Activated CD8-positive, alpha-beta memory T cell treated with anti-CD3 and anti-CD28 coated beads for 48 hours (primary cell): Measurements from ENCODE around the gene TMEM81.

Experiments
- DNase-seq, 3 experiments: peaks; one replicate each; pipeline ENCODE4 v3.0.0-alpha.2; 2020; ENCODE audit warnings: low read depth in 2 of 3, low spot score in 2 of 3

Gene TMEM81

GRCh38 chr1:205084360-205084759 is at the start of gene TMEM81:
TMEM81 (minus strand) TSS chr1:205084460; CDS start chr1:205084320, 140 bp downstream.
- DNase-seq: no peak

GRCh38 chr1:205133287-205133686 is 49.0 kb upstream of the TMEM81 start:
- no peak for DNase-seq

DNA sequence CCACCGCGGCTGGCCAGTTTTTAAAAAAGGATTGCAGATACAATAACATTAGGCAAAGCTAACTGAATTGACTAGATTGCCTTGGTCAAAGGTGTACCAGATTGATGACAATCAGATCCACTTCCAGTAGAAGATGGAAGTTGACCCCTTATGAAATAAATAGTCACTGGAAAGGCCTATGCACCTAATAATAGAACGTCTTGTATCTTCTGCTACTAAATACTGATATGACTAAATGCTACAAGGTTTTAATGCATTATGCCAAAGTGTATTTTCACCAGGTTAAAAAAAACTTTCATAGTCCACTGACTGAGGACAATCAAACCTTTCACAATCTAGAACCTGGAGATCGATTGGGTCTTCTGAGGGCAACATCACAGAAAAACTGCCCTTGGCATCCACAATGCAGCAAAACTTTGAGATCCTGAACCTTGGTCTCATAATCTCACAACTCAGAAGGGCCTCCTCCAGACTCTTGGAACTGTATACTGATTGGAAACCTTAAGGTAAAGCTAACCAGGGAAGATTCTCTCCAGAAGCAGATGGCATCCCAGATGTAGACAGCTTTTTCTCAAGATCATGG is 45.3 kb upstream of the TMEM81 start:
- no peak for DNase-seq

DNA sequence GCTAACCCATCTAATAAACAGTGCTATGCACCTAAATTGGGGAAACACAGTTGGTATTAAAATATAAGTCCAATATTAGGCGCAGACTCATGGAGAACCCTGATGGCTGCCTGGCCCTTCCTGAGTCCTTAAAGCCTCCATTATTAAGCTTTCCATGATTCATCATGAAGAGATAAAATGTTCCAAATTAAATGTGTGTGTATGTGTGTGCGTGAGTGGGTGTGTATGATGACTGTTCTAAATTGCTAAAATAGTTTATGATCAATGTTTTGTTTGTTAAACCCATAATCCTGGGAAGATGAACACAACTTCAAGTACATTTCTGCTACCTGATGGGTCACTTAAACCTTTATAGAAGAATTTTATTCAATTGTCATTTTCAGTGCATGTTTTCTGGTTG is 43.8 kb upstream of the TMEM81 start:
- no peak for DNase-seq

GRCh38 chr1:205127646-205128045 is 43.4 kb upstream of the TMEM81 start:
- no peak for DNase-seq

GRCh38 chr1:205124726-205125125 is 40.5 kb upstream of the TMEM81 start:
- DNase-seq: no peak

DNA sequence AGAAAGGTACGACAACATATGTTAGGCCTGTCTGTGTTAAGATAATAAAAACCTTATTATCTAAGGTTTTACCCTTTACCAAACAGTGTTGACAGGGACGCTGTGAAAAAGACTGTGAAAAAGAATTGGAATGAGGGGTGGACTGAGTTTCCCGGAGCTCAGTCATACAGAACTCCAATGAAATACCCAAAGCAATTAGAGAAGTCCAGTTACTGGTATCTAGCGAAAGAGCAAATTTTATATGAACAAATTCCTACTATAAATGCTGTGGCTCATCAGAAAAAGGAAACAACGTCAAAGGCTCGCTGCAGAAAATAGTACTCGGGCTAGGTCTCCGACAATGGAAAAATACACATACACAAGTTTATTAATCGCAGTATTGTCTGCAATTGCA is 38.2 kb upstream of the TMEM81 start:
- no peak for DNase-seq

- peak; percentile 84 to 89 (median 87) for DNase-seq
Observed at GRCh38 chr1:205121660-205122488, 37.6 kb upstream of the TMEM81 start, which contains the start of gene RBBP5. RBBP5 (minus strand) TSS chr1:205121978; CDS start chr1:205121873, 105 bp downstream.

GRCh38 chr1:205118752-205119151 is 34.5 kb upstream of the TMEM81 start:
- no peak for DNase-seq

DNA sequence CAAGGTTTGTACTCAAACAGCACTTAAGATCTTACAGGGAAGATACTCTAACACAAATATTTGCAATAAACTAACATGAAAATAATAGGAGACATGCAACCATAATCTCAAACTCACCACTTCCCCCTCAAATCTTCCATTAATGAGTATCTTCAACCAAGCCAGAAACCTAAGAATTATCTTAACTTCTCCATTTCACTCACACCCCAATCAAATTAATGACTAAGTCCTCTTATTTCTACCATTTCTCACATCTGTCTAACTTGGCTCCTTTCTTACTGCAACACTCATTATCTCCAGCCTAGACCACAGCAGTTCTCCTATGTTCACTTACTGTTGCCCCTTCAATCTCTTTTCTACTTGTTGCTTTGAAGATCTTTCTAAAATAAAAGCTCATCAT is 27.1 kb upstream of the TMEM81 start:
- no peak for DNase-seq

GRCh38 chr1:205109711-205110110 is 25.5 kb upstream of the TMEM81 start:
- DNase-seq: no peak

DNA sequence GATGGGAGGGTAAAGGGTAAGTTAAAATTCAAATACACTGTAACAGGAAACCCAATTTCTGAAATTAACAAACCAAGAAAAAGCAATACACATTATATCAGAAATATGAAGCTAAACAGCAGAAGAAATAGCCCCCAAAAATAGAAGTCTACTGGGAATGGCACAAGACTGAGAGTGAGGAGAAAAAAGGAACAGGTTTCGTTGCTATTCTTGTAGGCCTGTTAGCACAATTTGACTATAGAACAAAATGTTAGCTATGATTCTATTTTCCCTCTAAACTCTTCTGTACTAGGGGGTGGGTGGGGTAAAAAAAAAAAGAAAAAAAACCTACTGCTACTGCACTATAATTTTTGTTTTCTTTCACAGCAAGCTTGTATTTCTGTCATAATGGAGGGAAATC is 25.0 kb upstream of the TMEM81 start:
- DNase-seq: no peak

GRCh38 chr1:205108464-205108863 is 24.2 kb upstream of the TMEM81 start:
- DNase-seq: no peak

DNA sequence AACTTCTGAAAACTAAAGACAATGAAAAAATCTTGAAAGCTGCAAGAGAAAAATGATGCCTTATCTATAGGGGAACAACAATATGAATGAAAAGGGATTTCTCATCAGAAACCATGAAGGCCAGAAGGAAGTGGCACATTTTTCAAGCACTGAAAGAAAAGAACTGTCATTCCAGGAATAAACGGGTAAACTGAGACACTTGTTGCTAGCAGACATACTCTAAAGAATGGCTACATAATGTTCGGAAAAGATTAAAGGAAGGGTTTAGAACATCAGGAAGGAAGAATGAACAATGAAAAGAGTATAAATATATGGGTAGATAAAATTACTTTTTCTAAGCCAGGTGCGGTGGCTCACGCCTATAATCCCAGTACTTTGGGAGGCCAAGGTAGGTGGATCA is 23.1 kb upstream of the TMEM81 start:
- no peak for DNase-seq

GRCh38 chr1:205102404-205102803 is 18.1 kb upstream of the TMEM81 start:
- no peak for DNase-seq

DNA sequence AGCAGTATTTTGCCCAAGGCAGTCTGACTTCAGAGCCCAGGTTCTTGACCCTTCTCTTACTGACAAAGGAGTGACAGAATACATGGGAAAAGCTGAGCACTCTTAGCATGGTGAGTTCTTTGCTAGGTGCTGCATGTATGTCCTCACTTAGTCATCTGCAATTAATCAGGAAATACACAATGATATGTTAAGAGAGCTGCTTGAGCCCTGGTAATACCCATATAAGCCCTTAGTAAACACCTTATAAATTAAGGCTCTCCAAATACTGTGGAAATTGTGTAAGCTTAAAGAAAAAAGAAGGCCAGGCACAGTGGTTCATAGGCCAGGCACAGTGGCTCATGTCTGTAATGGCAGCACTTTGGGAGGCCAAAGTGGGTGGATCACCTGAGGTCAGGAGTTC is 14.0 kb upstream of the TMEM81 start:
- DNase-seq: no peak

DNA sequence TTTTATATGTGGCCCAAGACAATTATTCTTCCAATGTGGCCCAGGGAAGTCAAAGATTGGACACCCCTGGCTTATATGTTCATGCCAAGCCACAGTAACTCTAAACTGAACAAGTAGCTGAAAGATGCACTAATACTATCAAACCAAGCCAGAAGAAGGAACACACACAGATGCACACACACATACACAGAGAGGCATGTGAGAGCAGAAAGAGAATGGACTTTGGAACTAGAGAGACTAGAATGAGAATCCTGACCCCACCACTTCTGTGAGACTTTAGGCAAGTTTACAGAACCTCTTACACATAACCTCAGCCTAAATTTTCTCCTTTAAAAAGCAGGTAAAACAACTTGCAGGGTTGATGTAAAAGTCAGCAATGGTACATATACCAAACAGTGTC is 11.2 kb upstream of the TMEM81 start:
- DNase-seq: no peak

- DNase-seq: no peak
Observed at GRCh38 chr1:205091043-205091740, 6.9 kb upstream of the TMEM81 start.

DNA sequence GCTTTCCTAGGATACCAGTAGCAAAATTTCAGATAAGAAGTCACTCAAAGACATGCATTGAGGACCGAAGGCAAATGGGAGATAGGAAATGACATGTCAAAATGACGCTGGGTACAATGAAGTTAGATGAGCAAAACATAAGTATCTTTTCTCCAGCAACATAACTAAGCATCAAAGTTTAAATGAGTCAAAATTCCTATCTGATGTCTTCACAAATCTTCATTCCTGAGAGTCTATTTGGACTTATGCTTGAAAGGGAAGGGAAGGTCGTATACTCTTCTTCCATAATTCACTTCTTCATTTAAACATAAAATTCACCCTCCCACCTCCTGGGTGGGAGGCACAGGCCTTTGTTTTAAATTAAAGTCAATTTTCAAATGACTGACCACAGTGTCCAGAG is 4.1 kb upstream of the TMEM81 start:
- no peak for DNase-seq

DNA sequence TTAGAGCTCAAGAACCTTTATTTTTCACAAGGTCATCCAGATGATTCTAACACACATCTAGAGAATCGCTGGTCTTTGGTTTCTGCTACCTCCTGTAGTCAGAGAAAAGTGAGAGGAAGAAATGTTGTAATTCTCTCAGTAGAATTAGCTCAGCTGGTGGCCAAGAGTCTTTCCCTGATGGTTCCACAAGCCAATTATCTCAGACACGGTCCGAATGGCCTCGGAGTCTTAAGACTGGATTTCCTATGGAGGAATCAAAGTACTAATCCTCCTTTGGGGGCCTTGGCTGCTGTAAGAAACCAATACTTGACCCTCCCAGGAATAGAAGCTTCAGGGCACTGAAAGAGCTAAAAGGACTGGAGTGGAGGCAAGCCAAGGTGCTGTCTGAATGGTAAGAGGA is 1.8 kb downstream of the TMEM81 start:
- no peak for DNase-seq

DNA sequence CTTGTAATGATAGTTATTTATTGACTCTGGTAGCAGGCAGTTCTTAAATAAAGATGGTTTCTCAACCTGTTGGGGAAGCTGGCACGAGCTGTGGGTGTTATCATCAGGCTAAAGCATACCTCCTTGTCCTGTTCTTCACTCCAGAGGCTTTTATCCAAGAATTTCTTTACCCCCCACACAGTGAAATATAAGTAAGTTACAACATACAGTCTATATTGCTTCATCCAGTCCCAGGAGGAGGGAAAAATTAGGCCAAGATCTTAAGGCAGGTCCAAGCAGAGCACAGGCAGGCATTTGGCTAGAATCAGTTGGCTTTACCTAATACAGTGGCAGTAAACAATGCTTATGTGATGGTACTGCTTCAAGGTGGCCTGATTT is 6.3 kb downstream of the TMEM81 start:
- DNase-seq: no peak
